22Rv1 (cell line): ENCODE measurements around the gene DNAJC10.

Experiments
- CTCF ChIP-seq: fragments of 450-650 bp; IDR thresholded peaks from 2 replicates; pipeline ENCODE4 v1.5.1; 2017; ENCODE audit warnings: mild to moderate bottlenecking
- ZFX ChIP-seq: fragments of 450-650 bp; IDR thresholded peaks from 2 replicates; pipeline ENCODE4 v1.6.1; 2017; ENCODE audit warnings: antibody characterized with exemption, borderline replicate concordance

- TF ChIP-seq CTCF (peak; percentile 79), ZFX (no peak)
These were observed 47.4 kb downstream of the DNAJC10 start for GRCh38 chr2:182763311-182763912.
